Right renal cortex interstitium (tissue), 3 donors: Measurements from ENCODE around the gene SPRING1. TPM values are rescaled to one million over a fixed set of nuclear protein-coding genes. Genes with fewer than 3 reads are reported as not detected.

Experiments used
- polyA plus RNA-seq, 3 donors: library from polyadenylated mRNA; unstranded; fragments of 120-200 nt; gene quantifications; one replicate each; pipeline ENCODE4 v1.2.1, GENCODE V29; 2013; ENCODE audit not compliant: insufficient read length in 3 of 3

Gene SPRING1
- polyA plus RNA-seq, 3 donors = 29.9 to 32.5 (median 32.0) TPM

Other genes starting within 250 kb of the SPRING1 start
- 1 to 10 TPM; 4.7 to 7.9 (median 5.1) TPM for gene MAP1LC3B2, start 178.7 kb downstream of the SPRING1 start, polyA plus RNA-seq
- gene RNFT2, start 246 bp upstream of the SPRING1 start, polyA plus RNA-seq = 1 to 10 TPM; 4.8 to 6.4 (median 5.2) TPM
- under 1 TPM; 0.25 to 0.33 (median 0.29) TPM for gene HRK, start 143.4 kb upstream of the SPRING1 start, polyA plus RNA-seq
- gene FBXW8, start 172.9 kb upstream of the SPRING1 start, polyA plus RNA-seq = 10 to 100 TPM; 22.0 to 23.7 (median 22.8) TPM